Measurements from ENCODE around the gene ALB. TPM values are rescaled to one million over a fixed set of nuclear protein-coding genes. Genes with fewer than 3 reads are reported as not detected.

ALB gene
- polyA plus RNA-seq, 3 donors = not detected

DNA sequence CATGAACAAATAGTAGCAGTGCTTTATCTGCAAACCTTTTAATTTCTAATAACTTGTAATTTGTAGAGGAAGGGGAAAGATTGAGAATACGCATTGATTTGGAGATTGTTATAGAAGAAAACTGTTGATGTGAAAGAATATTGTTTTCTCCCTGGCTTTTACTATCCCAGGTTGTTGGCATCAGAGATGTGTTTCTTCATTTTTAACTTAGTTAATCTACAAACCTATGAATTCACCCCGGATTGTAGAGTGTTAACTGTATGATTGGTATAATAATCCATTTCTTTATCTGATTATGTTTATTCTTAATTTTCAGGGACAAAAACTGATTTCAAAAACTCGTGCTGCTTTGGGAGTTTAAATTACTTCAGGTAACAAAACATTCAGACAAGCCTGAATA is 50.8 kb downstream of the ALB start:
- intact Hi-C loops (cut with micrococcal nuclease) = no loop called here
- Histone ChIP-seq H4K20me1 (ENCODE audit: insufficient read depth, low read length) (no peaks in the 10 kb centered on the region), H3K4me3 (replicated peaks in 1 of 3; ENCODE audit: low read depth in 2 of 3, low read length in 3 of 3) (no peak overlapping the region), H3K79me2 (ENCODE audit: insufficient read depth, low read length) (no peaks in the 10 kb centered on the region), H2AFZ (ENCODE audit: insufficient read depth, low read depth, low read length, poor library complexity, severe bottlenecking) (no peak overlapping the region), H3K4me2 (replicated peaks; ENCODE audit: extremely low read depth, low read length, poor library complexity, severe bottlenecking) (no peak overlapping the region), H3K27ac (ENCODE audit: low read depth in 1 of 2, low read length in 2 of 2) (no peak overlapping the region), H3K9me3 (replicated peaks in 1 of 2; ENCODE audit: control insufficient read depth in 1 of 2, insufficient read depth in 1 of 2, low read length in 2 of 2) (no peaks in the 10 kb centered on the region), H3K27me3 (ENCODE audit: control insufficient read depth in 2 of 2, insufficient read depth in 2 of 2, low read length in 2 of 2) (no peaks in the 10 kb centered on the region), H3K4me1 (ENCODE audit: control insufficient read depth in 1 of 2, insufficient read depth in 2 of 2, low read length in 2 of 2) (no peaks in the 10 kb centered on the region), H3K36me3 (replicated peaks in 1 of 2; ENCODE audit: control insufficient read depth in 1 of 2, insufficient read depth in 2 of 2, low read length in 2 of 2) (no peaks in the 10 kb centered on the region), H3K9ac (ENCODE audit: insufficient read depth, low read length, poor library complexity, severe bottlenecking) (no peak overlapping the region)
- H3K36me3 Mint-ChIP-seq = no peaks in the 10 kb centered on the region
- DNase-seq = no peak
- H3K27me3 Mint-ChIP-seq (ENCODE audit: low read depth in 3 of 3) = peaks cover 0 to 1% (median 1%) of the 10 kb centered on the region in 3 donors
- H3K27ac Mint-ChIP-seq = no peak overlapping the region
- no peaks in the 10 kb centered on the region for H3K4me1 Mint-ChIP-seq
- TF ChIP-seq, protein P1, sequence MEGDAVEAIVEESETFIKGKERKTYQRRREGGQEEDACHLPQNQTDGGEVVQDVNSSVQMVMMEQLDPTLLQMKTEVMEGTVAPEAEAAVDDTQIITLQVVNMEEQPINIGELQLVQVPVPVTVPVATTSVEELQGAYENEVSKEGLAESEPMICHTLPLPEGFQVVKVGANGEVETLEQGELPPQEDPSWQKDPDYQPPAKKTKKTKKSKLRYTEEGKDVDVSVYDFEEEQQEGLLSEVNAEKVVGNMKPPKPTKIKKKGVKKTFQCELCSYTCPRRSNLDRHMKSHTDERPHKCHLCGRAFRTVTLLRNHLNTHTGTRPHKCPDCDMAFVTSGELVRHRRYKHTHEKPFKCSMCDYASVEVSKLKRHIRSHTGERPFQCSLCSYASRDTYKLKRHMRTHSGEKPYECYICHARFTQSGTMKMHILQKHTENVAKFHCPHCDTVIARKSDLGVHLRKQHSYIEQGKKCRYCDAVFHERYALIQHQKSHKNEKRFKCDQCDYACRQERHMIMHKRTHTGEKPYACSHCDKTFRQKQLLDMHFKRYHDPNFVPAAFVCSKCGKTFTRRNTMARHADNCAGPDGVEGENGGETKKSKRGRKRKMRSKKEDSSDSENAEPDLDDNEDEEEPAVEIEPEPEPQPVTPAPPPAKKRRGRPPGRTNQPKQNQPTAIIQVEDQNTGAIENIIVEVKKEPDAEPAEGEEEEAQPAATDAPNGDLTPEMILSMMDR (IDR thresholded peaks at IDR 0.05) = no peak
- H3K4me3 Mint-ChIP-seq = no peak overlapping the region
- no CpG with 5 or more reads among the region's 3 CpGs for WGBS (ENCODE audit: insufficient coverage)
- no peaks in the 10 kb centered on the region for H3K9me3 Mint-ChIP-seq

DNA sequence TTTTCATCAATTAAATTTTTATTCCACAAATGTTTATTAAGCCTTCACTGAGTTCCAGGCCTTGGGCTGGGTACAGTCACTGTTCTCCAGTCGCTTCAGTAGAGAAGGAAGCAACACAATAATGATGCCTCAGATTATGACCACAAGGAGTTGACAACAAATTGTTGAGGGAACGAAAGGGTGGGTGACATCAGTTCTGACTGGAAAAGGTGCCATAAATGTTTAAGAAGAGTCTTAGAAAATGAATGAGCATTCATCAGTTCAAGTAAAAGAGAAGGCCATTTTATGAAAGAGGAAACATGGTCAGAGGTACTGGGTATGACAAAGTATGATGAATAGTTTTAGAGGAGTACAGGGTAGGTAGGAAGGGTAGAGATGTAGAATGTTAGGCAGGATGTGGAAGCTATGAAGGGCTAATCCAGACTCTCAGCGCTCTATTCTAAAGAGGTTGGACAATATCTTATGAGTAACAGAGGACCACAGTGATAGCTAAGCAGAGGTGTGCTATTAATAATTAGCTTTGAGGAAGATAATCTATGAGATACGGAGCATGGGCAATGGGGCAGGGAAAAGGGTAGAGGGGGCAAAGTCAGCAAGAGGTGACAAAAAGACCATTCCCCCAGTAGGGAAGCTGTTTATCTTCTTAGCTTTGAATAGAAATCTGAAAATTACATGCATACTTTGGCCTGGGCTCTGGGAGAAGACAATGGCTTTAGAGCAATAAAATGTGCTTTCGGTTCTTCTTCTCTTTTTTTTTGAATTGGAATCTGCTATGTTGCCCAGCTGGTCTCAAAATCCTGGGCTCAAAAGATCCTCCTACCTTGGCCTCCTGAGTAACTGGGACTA is 52.3 kb downstream of the ALB start:
- Histone ChIP-seq H3K4me1 (ENCODE audit: control insufficient read depth in 1 of 2, insufficient read depth in 2 of 2, low read length in 2 of 2) (no peaks in the 10 kb centered on the region), H3K36me3 (replicated peaks in 1 of 2; ENCODE audit: control insufficient read depth in 1 of 2, insufficient read depth in 2 of 2, low read length in 2 of 2) (no peaks in the 10 kb centered on the region), H3K79me2 (ENCODE audit: insufficient read depth, low read length) (no peaks in the 10 kb centered on the region), H3K9me3 (replicated peaks in 1 of 2; ENCODE audit: control insufficient read depth in 1 of 2, insufficient read depth in 1 of 2, low read length in 2 of 2) (no peaks in the 10 kb centered on the region), H3K4me2 (replicated peaks; ENCODE audit: extremely low read depth, low read length, poor library complexity, severe bottlenecking) (no peak overlapping the region), H3K4me3 (replicated peaks in 1 of 3; ENCODE audit: low read depth in 2 of 3, low read length in 3 of 3) (no peak overlapping the region), H3K9ac (ENCODE audit: insufficient read depth, low read length, poor library complexity, severe bottlenecking) (no peak overlapping the region), H3K27me3 (ENCODE audit: control insufficient read depth in 2 of 2, insufficient read depth in 2 of 2, low read length in 2 of 2) (no peaks in the 10 kb centered on the region), H3K27ac (ENCODE audit: low read depth in 1 of 2, low read length in 2 of 2) (no peak overlapping the region), H4K20me1 (ENCODE audit: insufficient read depth, low read length) (no peaks in the 10 kb centered on the region), H2AFZ (ENCODE audit: insufficient read depth, low read depth, low read length, poor library complexity, severe bottlenecking) (no peak overlapping the region)
- peaks cover 0 to 2% (median 0%) of the 10 kb centered on the region in 7 donors for H3K9me3 Mint-ChIP-seq
- H3K36me3 Mint-ChIP-seq = no peaks in the 10 kb centered on the region
- no peaks in the 10 kb centered on the region for H3K4me1 Mint-ChIP-seq
- WGBS (ENCODE audit: insufficient coverage) = 95% methylated on average over 4 of the region's 5 CpGs
- DNase-seq = no peak
- H3K27ac Mint-ChIP-seq = no peak overlapping the region
- H3K27me3 Mint-ChIP-seq (ENCODE audit: low read depth in 3 of 3) = peaks cover 0 to 1% (median 1%) of the 10 kb centered on the region in 3 donors
- TF ChIP-seq, protein P1 (IDR thresholded peaks at IDR 0.05) = no peak
- intact Hi-C loops (cut with micrococcal nuclease) = no loop called here
- H3K4me3 Mint-ChIP-seq = no peak overlapping the region
